Tibial nerve (tissue), 4 donors: Measurements from ENCODE around the gene CACNA1E.

Experiments
- CTCF ChIP-seq, 5 experiments: fragments of 200-600 bp in 3 of 5; fragments of 450-650 bp in 2 of 5; sonication (generic) in 3 of 5; IDR thresholded peaks; one replicate each; pipeline ENCODE4 v1.5.1; 2016 to 2019; ENCODE audit warnings: antibody characterized with exemption in 5 of 5, mild to moderate bottlenecking in 3 of 5, moderate library complexity in 2 of 5
- EP300 ChIP-seq, 2 donors: sonication (generic); formaldehyde crosslinking; IDR thresholded peaks; one replicate each; pipeline ENCODE4 v1.6.1; 2017; ENCODE audit warnings: antibody characterized with exemption in 2 of 2, mild to moderate bottlenecking in 1 of 2
- POLR2A ChIP-seq, 2 donors: fragments of 450-650 bp; IDR thresholded peaks; one replicate each; pipeline ENCODE4 v1.6.1; 2017; ENCODE audit warnings: antibody characterized with exemption in 2 of 2, mild to moderate bottlenecking in 2 of 2, moderate library complexity in 2 of 2

- TF ChIP-seq POLR2A (IDR thresholded peaks at IDR 0.05) (no peak), CTCF (IDR thresholded peaks at IDR 0.05) (no peak), EP300 (IDR thresholded peaks at IDR 0.05) (no peak)
Observed at GRCh38 chr1:181554465-181554864, 71.1 kb downstream of the CACNA1E start.
